ENCODE data around the gene PDGFRB.

Gene PDGFRB

GRCh38 chr5:150123542-150123941 lies 32.1 kb downstream of the PDGFRB start:
- H3K4me1 ChIP-seq (ENCODE audit: control insufficient read depth, insufficient read depth, low read length), result no peaks in the 10 kb centered on the region
- H3K27me3 ChIP-seq (ENCODE audit: control insufficient read depth, insufficient read depth, low read length, poor library complexity, severe bottlenecking), result no peaks in the 10 kb centered on the region
- H3K9me3 ChIP-seq (ENCODE audit: control insufficient read depth, low read length), result no peaks in the 10 kb centered on the region
- H3K27ac ChIP-seq (ENCODE audit: insufficient read depth, low read depth, low read length, poor library complexity, severe bottlenecking), result no peak overlapping the region
- no peaks in the 10 kb centered on the region for H3K36me3 ChIP-seq (ENCODE audit: control insufficient read depth, insufficient read depth, low read length)
- H3K4me3 ChIP-seq (ENCODE audit: insufficient read depth, low read depth, low read length), result no peak overlapping the region
- 91 to 95% methylated on average over 4 of the region's 4 CpGs for WGBS, 2 experiments

- Histone ChIP-seq H3K36me3 (ENCODE audit: control insufficient read depth, insufficient read depth, low read length) (no peaks in the 10 kb centered on the region), H3K27me3 (ENCODE audit: control insufficient read depth, insufficient read depth, low read length, poor library complexity, severe bottlenecking) (no peaks in the 10 kb centered on the region), H3K9me3 (ENCODE audit: control insufficient read depth, low read length) (no peaks in the 10 kb centered on the region), H3K4me3 (ENCODE audit: insufficient read depth, low read depth, low read length) (no peak overlapping the region), H3K4me1 (ENCODE audit: control insufficient read depth, insufficient read depth, low read length) (peaks cover under 1% of the 10 kb centered on the region), H3K27ac (ENCODE audit: insufficient read depth, low read depth, low read length, poor library complexity, severe bottlenecking) (no peak overlapping the region)
- 93 to 95% methylated on average over 15 of the region's 15 CpGs for WGBS, 2 experiments
Measured at GRCh38 chr5:150122536-150123481, 32.8 kb downstream of the PDGFRB start.

- Histone ChIP-seq H3K4me1 (ENCODE audit: control insufficient read depth, insufficient read depth, low read length) (peaks cover 8% of the 10 kb centered on the region), H3K4me3 (ENCODE audit: insufficient read depth, low read depth, low read length) (no peak overlapping the region), H3K36me3 (ENCODE audit: control insufficient read depth, insufficient read depth, low read length) (no peaks in the 10 kb centered on the region), H3K27me3 (ENCODE audit: control insufficient read depth, insufficient read depth, low read length, poor library complexity, severe bottlenecking) (no peaks in the 10 kb centered on the region), H3K27ac (ENCODE audit: insufficient read depth, low read depth, low read length, poor library complexity, severe bottlenecking) (no peak overlapping the region), H3K9me3 (ENCODE audit: control insufficient read depth, low read length) (no peaks in the 10 kb centered on the region)
- 57 to 61% methylated on average over 5 of the region's 5 CpGs for WGBS, 2 experiments
Measured at GRCh38 chr5:150122158-150122510, 33.5 kb downstream of the PDGFRB start.

GRCh38 chr5:150121448-150122157 lies 34.0 kb downstream of the PDGFRB start:
- H3K4me3 ChIP-seq (ENCODE audit: insufficient read depth, low read depth, low read length), result no peak overlapping the region
- H3K9me3 ChIP-seq (ENCODE audit: control insufficient read depth, low read length), result no peaks in the 10 kb centered on the region
- no peaks in the 10 kb centered on the region for H3K27me3 ChIP-seq (ENCODE audit: control insufficient read depth, insufficient read depth, low read length, poor library complexity, severe bottlenecking)
- H3K27ac ChIP-seq (ENCODE audit: insufficient read depth, low read depth, low read length, poor library complexity, severe bottlenecking), result no peak overlapping the region
- WGBS, 2 experiments, result 94 to 95% methylated on average over 14 of the region's 14 CpGs
- H3K4me1 ChIP-seq (ENCODE audit: control insufficient read depth, insufficient read depth, low read length), result peaks cover 8% of the 10 kb centered on the region
- H3K36me3 ChIP-seq (ENCODE audit: control insufficient read depth, insufficient read depth, low read length), result no peaks in the 10 kb centered on the region

GRCh38 chr5:150120617-150121447 lies 34.8 kb downstream of the PDGFRB start:
- Histone ChIP-seq H3K9me3 (ENCODE audit: control insufficient read depth, low read length) (no peaks in the 10 kb centered on the region), H3K27me3 (ENCODE audit: control insufficient read depth, insufficient read depth, low read length, poor library complexity, severe bottlenecking) (no peaks in the 10 kb centered on the region), H3K4me1 (ENCODE audit: control insufficient read depth, insufficient read depth, low read length) (peaks cover 8% of the 10 kb centered on the region), H3K4me3 (ENCODE audit: insufficient read depth, low read depth, low read length) (no peak overlapping the region), H3K27ac (ENCODE audit: insufficient read depth, low read depth, low read length, poor library complexity, severe bottlenecking) (no peak overlapping the region), H3K36me3 (ENCODE audit: control insufficient read depth, insufficient read depth, low read length) (no peaks in the 10 kb centered on the region)
- WGBS, 2 experiments, result 80 to 82% methylated on average over 19 of the region's 19 CpGs

GRCh38 chr5:150120062-150120441 lies 35.6 kb downstream of the PDGFRB start:
- WGBS, 2 experiments, result 75 to 83% methylated on average over 3 of the region's 3 CpGs
- no peaks in the 10 kb centered on the region for H3K9me3 ChIP-seq (ENCODE audit: control insufficient read depth, low read length)
- no peaks in the 10 kb centered on the region for H3K27me3 ChIP-seq (ENCODE audit: control insufficient read depth, insufficient read depth, low read length, poor library complexity, severe bottlenecking)
- no peaks in the 10 kb centered on the region for H3K36me3 ChIP-seq (ENCODE audit: control insufficient read depth, insufficient read depth, low read length)
- H3K4me1 ChIP-seq (ENCODE audit: control insufficient read depth, insufficient read depth, low read length), result peaks cover 8% of the 10 kb centered on the region
- no peak overlapping the region for H3K27ac ChIP-seq (ENCODE audit: insufficient read depth, low read depth, low read length, poor library complexity, severe bottlenecking)
- no peak overlapping the region for H3K4me3 ChIP-seq (ENCODE audit: insufficient read depth, low read depth, low read length)

- Histone ChIP-seq H3K9me3 (ENCODE audit: control insufficient read depth, low read length) (no peaks in the 10 kb centered on the region), H3K27ac (ENCODE audit: insufficient read depth, low read depth, low read length, poor library complexity, severe bottlenecking) (no peak overlapping the region), H3K4me3 (ENCODE audit: insufficient read depth, low read depth, low read length) (no peak overlapping the region), H3K36me3 (ENCODE audit: control insufficient read depth, insufficient read depth, low read length) (no peaks in the 10 kb centered on the region), H3K4me1 (ENCODE audit: control insufficient read depth, insufficient read depth, low read length) (peaks cover 8% of the 10 kb centered on the region), H3K27me3 (ENCODE audit: control insufficient read depth, insufficient read depth, low read length, poor library complexity, severe bottlenecking) (no peaks in the 10 kb centered on the region)
- 94% methylated on average over 10 of the region's 10 CpGs for WGBS, 2 experiments
Measured at GRCh38 chr5:150119421-150120061, 36.1 kb downstream of the PDGFRB start.

- WGBS, 2 experiments, result 94 to 95% methylated on average over 11 of the region's 11 CpGs
- no peaks in the 10 kb centered on the region for H3K9me3 ChIP-seq (ENCODE audit: control insufficient read depth, low read length)
- no peak overlapping the region for H3K27ac ChIP-seq (ENCODE audit: insufficient read depth, low read depth, low read length, poor library complexity, severe bottlenecking)
- H3K36me3 ChIP-seq (ENCODE audit: control insufficient read depth, insufficient read depth, low read length), result no peaks in the 10 kb centered on the region
- peaks cover 8% of the 10 kb centered on the region for H3K4me1 ChIP-seq (ENCODE audit: control insufficient read depth, insufficient read depth, low read length)
- no peaks in the 10 kb centered on the region for H3K27me3 ChIP-seq (ENCODE audit: control insufficient read depth, insufficient read depth, low read length, poor library complexity, severe bottlenecking)
- H3K4me3 ChIP-seq (ENCODE audit: insufficient read depth, low read depth, low read length), result no peak overlapping the region
Measured at GRCh38 chr5:150118561-150119229, 37.0 kb downstream of the PDGFRB start.

GRCh38 chr5:150117945-150118560 lies 37.6 kb downstream of the PDGFRB start:
- H3K27ac ChIP-seq (ENCODE audit: insufficient read depth, low read depth, low read length, poor library complexity, severe bottlenecking), result no peak overlapping the region

More at GRCh38 chr5:150117945-150118560, 37.6 kb downstream of the PDGFRB start:
- 86 to 88% methylated on average over 9 of the region's 9 CpGs for WGBS, 2 experiments
- Histone ChIP-seq H3K27me3 (ENCODE audit: control insufficient read depth, insufficient read depth, low read length, poor library complexity, severe bottlenecking) (no peaks in the 10 kb centered on the region), H3K36me3 (ENCODE audit: control insufficient read depth, insufficient read depth, low read length) (no peaks in the 10 kb centered on the region), H3K4me3 (ENCODE audit: insufficient read depth, low read depth, low read length) (no peak overlapping the region), H3K4me1 (ENCODE audit: control insufficient read depth, insufficient read depth, low read length) (peaks cover 8% of the 10 kb centered on the region), H3K9me3 (ENCODE audit: control insufficient read depth, low read length) (no peaks in the 10 kb centered on the region)

All from ectodermal cell (in vitro differentiated cells).